GM10266 (cell line): ENCODE data around the gene ESR1.
"Not testable (repeated sequence)": the region's sequence is repeated elsewhere in the genome, so short reads cannot be mapped to it uniquely, and the experiment has no call there.

ENCODE experiments used
- DNase-seq: peaks from one replicate; pipeline ENCODE4 v3.0.0; 2012; ENCODE audit errors: extremely low spot score
- TF ChIP-seq, protein P1 (sequence below): IDR thresholded peaks from 2 replicates; pipeline ENCODE4 v1.5.1; 2012; ENCODE audit warnings: mild to moderate bottlenecking, low read depth; ENCODE audit not compliant: control insufficient read depth, insufficient read depth; ENCODE audit errors: missing control alignments

ESR1 gene

DNA sequence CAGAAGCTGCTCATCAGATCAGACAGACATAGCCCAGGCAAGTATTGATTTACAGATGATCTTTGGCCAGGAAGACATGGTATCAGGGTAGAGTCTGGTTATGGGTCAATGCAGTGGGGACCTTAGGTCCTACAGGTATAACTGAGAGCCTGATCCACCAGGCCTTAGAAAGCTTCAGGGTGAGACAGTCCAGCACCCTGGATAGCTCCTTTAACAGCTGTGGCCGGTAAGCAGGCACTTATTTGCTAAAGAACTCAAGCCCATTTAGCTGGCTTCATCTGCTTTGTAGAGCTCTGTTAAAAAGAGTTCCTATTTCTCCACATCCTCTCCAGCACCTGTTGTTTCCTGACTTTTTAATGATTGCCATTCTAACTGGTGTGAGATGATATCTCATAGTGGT lies 39.6 kb downstream of the ESR1 start:
- no peak for DNase-seq
- TF ChIP-seq, protein P1, sequence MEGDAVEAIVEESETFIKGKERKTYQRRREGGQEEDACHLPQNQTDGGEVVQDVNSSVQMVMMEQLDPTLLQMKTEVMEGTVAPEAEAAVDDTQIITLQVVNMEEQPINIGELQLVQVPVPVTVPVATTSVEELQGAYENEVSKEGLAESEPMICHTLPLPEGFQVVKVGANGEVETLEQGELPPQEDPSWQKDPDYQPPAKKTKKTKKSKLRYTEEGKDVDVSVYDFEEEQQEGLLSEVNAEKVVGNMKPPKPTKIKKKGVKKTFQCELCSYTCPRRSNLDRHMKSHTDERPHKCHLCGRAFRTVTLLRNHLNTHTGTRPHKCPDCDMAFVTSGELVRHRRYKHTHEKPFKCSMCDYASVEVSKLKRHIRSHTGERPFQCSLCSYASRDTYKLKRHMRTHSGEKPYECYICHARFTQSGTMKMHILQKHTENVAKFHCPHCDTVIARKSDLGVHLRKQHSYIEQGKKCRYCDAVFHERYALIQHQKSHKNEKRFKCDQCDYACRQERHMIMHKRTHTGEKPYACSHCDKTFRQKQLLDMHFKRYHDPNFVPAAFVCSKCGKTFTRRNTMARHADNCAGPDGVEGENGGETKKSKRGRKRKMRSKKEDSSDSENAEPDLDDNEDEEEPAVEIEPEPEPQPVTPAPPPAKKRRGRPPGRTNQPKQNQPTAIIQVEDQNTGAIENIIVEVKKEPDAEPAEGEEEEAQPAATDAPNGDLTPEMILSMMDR, result no peak

DNA sequence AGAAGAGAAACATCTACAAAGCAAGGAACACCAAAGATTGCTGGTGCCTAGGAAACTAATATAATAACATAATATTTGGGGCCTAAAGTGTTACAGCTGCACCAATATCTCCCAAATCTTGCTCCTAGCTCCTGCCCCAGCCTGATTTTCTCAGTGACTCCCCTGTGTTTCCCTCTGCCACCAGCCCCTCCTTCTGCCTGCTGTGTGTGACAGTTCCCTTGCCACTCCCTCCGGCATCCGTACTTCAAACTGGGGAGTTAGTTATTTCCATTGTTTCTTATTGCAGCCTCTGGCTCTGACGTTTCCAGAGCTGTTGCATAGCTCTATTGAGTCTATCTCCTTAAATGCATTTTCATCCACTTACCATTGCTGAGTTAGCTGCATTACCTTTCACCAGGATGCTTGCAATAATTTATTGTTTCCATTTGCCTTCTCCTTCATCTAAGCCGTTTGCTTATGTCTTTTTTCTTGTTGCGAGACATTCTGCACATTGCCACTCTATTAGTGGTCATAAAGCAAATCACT lies 43.1 kb downstream of the ESR1 start:
- DNase-seq, result no peak

DNA sequence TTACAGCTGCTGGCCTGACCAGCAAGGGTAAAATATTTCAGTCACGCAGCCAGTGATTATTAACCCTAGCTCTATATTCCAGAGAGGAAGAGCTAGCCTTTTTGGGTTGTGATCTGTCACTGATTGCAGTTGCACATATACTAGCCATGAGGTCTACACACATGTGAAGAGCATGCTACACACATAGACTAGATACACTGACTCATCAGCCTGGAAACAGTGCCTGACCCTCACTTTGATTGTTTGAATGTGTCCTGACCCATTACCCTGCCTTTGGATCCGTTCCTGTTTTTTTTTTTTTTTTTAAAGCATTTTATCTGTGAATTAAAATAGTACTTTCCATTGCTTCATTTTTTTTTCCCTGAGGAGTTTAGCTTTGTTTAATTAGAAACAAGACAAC lies 50.8 kb downstream of the ESR1 start:
- DNase-seq, result no peak
- TF ChIP-seq, protein P1, result no peak

More for the DNA sequence above, 43.1 kb downstream of the ESR1 start:
- TF ChIP-seq, protein P1, result no peak

DNA sequence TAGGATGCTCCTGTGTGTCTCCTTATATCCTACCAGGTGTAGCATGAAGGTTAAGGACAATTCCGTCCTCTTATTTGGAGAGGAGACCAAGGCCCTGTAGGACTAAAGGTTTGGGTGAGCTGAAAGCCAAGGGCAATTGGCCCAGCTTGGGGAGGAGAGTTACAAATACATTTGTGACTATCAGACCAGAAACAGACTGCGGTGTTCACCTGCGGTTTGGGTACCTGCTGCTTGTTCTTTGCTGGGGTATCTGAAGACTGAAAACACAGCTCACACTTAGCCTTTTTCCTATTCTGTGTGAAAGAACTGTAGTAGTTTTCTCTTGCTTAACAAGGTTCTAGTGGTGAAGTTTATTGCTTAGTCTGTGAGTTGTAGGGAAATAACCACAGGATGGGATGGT lies 55.0 kb downstream of the ESR1 start:
- DNase-seq, result no peak
- TF ChIP-seq, protein P1, result no peak

DNA sequence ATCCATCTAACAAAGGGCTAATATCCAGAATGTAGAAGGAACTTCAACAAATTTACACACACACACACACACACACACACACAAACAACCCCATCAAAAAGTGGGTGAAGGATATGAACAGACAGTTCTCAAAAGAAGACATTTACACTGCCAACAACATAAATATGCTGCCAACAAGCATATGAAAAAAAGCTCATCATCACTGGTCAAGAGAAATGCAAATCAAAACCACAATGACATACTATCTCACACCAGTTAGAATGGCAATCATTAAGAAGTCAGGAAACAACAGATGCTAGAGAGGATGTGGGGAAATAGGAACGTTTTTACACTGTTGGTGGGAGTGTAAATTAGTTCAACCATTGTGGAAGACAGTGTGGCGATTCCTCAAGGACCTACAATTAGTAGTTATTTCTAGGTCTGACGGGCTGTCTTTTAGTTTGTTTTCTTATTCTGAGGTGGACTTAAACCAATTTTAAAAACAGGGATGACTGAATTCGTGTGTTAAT lies 59.9 kb downstream of the ESR1 start:
- DNase-seq, result not testable (repeated sequence)

GRCh38 chr6:151869345-151869744 lies 61.9 kb downstream of the ESR1 start:
- DNase-seq, result no peak
- TF ChIP-seq, protein P1, result no peak

- DNase-seq, result no peak
- TF ChIP-seq, protein P1, result no peak
These were observed 62.3 kb downstream of the ESR1 start for GRCh38 chr6:151869787-151870186.

GRCh38 chr6:151870375-151870774 lies 62.9 kb downstream of the ESR1 start:
- DNase-seq, result no peak

More at GRCh38 chr6:151870375-151870774, 62.9 kb downstream of the ESR1 start:
- TF ChIP-seq, protein P1, result no peak
